Nephron progenitor cell (in vitro differentiated cells): ENCODE results near the gene PFDN5.

Experiments used
- DNase-seq: peaks from one replicate; pipeline ENCODE4 v3.0.0; 2021
- H3K27ac Mint-ChIP-seq: 2 replicates; pipeline ENCODE4 v1.8.0; 2021; ENCODE audit warnings: mild to moderate bottlenecking, moderate library complexity, mixed read lengths
- H3K27me3 Mint-ChIP-seq: 2 replicates; pipeline ENCODE4 v1.8.0; 2021; ENCODE audit warnings: mild to moderate bottlenecking, low read depth, mixed read lengths; ENCODE audit not compliant: poor library complexity
- H3K36me3 Mint-ChIP-seq: 2 replicates; pipeline ENCODE4 v1.8.0; 2021; ENCODE audit warnings: low read depth, mixed read lengths
- H3K4me1 Mint-ChIP-seq: 2 replicates; pipeline ENCODE4 v1.8.0; 2021; ENCODE audit warnings: mixed read lengths
- H3K4me3 Mint-ChIP-seq: 2 replicates; pipeline ENCODE4 v1.8.0; 2021; ENCODE audit warnings: mild to moderate bottlenecking, moderate library complexity, mixed read lengths
- H3K9me3 Mint-ChIP-seq: 2 replicates; pipeline ENCODE4 v1.8.0; 2021; ENCODE audit warnings: mild to moderate bottlenecking, moderate library complexity, mixed read lengths
- CTCF ChIP-seq: fragments of 200-600 bp; sonication (generic); IDR thresholded peaks from 2 replicates; pipeline ENCODE4 v1.5.0; 2021; ENCODE audit warnings: antibody characterized with exemption

The PFDN5 gene

DNA sequence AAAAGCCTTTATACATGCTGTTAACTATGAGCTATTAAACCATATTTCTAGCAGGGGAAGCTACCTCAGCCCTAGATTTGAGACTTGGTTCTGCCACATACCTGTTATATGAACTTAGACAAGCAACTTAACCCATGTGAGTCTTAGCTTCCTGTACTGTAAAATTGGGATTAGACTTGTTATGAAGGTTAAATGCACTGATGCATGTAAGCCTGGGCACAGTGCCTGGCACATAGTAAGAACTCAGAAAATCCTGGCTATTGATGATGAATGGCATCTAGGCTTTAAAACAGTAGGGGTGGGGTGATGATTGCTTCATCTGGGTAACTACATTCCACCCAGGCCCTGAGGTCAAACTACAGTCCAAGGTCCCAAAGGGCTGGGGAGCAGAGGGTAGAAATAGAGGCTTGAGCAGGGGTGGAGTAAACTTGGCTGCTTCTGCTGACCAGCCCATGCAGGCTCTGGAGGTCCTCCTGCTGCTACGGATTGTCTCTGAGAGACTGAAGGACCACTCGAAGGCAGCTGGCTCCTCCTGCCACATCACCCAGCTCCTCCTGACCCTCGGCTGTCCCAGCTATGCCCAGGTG lies 16.0 kb upstream of the PFDN5 start:
- Mint-ChIP-seq H3K27me3 (peaks cover 4% of the 10 kb centered on the region), H3K4me3 (no peak overlapping the region), H3K4me1 (no peaks in the 10 kb centered on the region), H3K9me3 (no peaks in the 10 kb centered on the region), H3K36me3 (peaks cover 66% of the 10 kb centered on the region), H3K27ac (peak overlapping the region; percentile 48)
- TF ChIP-seq CTCF, result no peak
- DNase-seq, result no peak

DNA sequence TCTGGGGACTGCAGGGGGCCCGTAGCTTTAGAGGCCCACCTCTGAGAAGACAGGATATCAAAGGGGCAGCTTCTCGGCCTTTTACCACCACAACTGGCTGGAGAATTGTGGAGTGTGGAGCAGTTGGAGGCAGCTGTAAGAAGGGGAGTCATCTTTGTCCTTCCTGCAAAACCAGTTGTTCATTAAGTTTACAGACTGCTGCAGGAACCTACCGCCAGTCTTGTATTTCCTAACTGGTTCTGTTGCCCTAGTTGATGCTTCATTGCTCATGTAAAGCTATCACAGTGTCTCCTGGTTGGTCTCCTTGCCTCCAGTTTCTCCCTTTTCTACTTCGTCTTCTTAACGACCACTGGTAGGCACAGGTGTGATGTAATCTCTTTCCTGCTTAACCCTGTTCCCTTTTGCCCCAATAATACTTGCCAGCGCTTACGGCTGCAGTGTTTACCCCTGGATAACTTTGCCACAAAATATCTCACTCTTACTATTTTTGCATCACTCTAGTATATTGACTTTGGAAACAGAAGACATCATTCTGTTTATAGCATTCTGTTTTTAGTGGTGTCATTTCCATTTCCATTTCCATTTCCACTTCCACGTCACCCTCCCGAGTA lies 15.3 kb upstream of the PFDN5 start:
- H3K9me3 Mint-ChIP-seq, result no peaks in the 10 kb centered on the region
- no peak overlapping the region for H3K4me3 Mint-ChIP-seq
- H3K27me3 Mint-ChIP-seq, result peaks cover 4% of the 10 kb centered on the region
- no peak for DNase-seq
- H3K27ac Mint-ChIP-seq, result no peak overlapping the region
- H3K36me3 Mint-ChIP-seq, result peaks cover 63% of the 10 kb centered on the region
- H3K4me1 Mint-ChIP-seq, result no peaks in the 10 kb centered on the region
- TF ChIP-seq CTCF, result no peak

GRCh38 chr12:53286448-53286847 lies 8.9 kb upstream of the PFDN5 start:
- no peak for TF ChIP-seq CTCF
- Mint-ChIP-seq H3K36me3 (peaks cover 51% of the 10 kb centered on the region), H3K9me3 (no peaks in the 10 kb centered on the region), H3K27ac (no peak overlapping the region), H3K4me3 (no peak overlapping the region), H3K4me1 (peaks cover 5% of the 10 kb centered on the region), H3K27me3 (peaks cover 4% of the 10 kb centered on the region)
- no peak for DNase-seq

- Mint-ChIP-seq H3K36me3 (peaks cover 48% of the 10 kb centered on the region), H3K27ac (peak overlapping the region; percentile 63), H3K27me3 (no peaks in the 10 kb centered on the region), H3K9me3 (no peaks in the 10 kb centered on the region), H3K4me3 (no peak overlapping the region), H3K4me1 (peaks cover 5% of the 10 kb centered on the region)
- peak; percentile 47 for TF ChIP-seq CTCF
- peak; percentile 61 for DNase-seq
Measured at GRCh38 chr12:53287741-53288216, 7.6 kb upstream of the PFDN5 start.

DNA sequence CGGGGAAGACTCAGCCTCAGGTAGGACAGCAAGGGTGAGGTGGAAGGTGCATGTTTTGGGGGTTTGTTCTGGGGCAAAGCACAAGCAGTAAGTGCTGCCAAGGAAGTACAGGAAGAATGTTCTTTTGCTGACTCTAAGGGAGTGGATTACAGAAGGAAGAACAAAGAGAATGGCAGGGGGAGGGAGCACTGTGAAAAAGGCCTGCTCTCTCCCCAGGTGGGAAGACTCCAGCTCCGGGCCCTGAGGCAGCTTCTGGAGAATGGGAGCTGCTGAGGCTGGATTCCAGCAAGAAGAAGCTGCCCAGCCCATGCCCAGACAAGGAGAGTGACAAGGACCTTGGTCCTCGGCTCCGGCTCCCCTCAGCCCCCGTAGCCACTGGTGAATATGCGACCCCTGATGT lies 7.0 kb upstream of the PFDN5 start:
- Mint-ChIP-seq H3K9me3 (no peaks in the 10 kb centered on the region), H3K27me3 (no peaks in the 10 kb centered on the region), H3K4me3 (no peak overlapping the region), H3K4me1 (peaks cover 5% of the 10 kb centered on the region), H3K27ac (no peak overlapping the region), H3K36me3 (peaks cover 49% of the 10 kb centered on the region)
- no peak for DNase-seq
- no peak for TF ChIP-seq CTCF

DNA sequence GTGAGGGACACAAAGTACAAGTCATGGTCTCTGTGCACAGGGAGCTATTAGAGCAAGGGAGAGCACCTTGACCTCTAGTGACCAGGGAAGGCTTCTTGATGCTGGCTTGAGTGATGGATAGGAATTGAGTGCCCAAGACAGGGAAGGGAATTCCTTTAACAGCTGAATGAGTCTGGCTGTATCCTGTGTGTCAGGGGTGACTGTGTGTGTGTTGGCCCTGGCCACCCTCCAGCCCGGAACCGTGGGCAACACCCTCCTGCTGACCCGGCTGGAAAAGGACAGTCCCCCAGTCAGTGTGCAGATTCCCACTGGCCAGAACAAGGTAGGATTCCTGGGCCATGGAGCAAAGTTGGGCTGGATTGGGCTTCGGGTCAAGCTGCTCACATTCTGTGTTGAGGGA lies 5.5 kb upstream of the PFDN5 start:
- H3K27ac Mint-ChIP-seq, result peak overlapping the region; percentile 17
- H3K4me1 Mint-ChIP-seq, result peaks cover 7% of the 10 kb centered on the region
- TF ChIP-seq CTCF, result no peak
- no peaks in the 10 kb centered on the region for H3K9me3 Mint-ChIP-seq
- no peak for DNase-seq
- no peaks in the 10 kb centered on the region for H3K27me3 Mint-ChIP-seq
- H3K36me3 Mint-ChIP-seq, result peaks cover 44% of the 10 kb centered on the region
- H3K4me3 Mint-ChIP-seq, result no peak overlapping the region
